KOPT-K1 (cell line): ENCODE measurements around the gene HSPB3.
"Not testable (repeated sequence)": the region's sequence is repeated elsewhere in the genome, so short reads cannot be mapped to it uniquely, and the experiment has no call there.

ENCODE experiments used
- H3K27ac ChIP-seq: fragments of 200-600 bp; sonication (generic); 2 replicates; pipeline ENCODE4 v1.5.1; 2016; ENCODE audit warnings: antibody characterized with exemption, mild to moderate bottlenecking, low read depth, low read length; ENCODE audit not compliant: poor library complexity, severe bottlenecking
- H3K36me3 ChIP-seq: fragments of 200-600 bp; sonication (generic); 2 replicates; pipeline ENCODE4 v1.5.1; 2017; ENCODE audit warnings: antibody characterized with exemption, mild to moderate bottlenecking, low read length, moderate library complexity; ENCODE audit not compliant: insufficient read depth
- H3K9me3 ChIP-seq: fragments of 200-600 bp; sonication (generic); 2 replicates; pipeline ENCODE4 v1.5.1; 2017; ENCODE audit warnings: antibody characterized with exemption, low read length, mild to moderate bottlenecking; ENCODE audit not compliant: insufficient read depth, poor library complexity, severe bottlenecking

The HSPB3 gene

GRCh38 chr5:54471398-54471797 is 15.9 kb downstream of the HSPB3 start:
- no peak overlapping the region for H3K27ac ChIP-seq
- H3K36me3 ChIP-seq, result no peaks in the 10 kb centered on the region
- peaks cover 4% of the 10 kb centered on the region for H3K9me3 ChIP-seq

DNA sequence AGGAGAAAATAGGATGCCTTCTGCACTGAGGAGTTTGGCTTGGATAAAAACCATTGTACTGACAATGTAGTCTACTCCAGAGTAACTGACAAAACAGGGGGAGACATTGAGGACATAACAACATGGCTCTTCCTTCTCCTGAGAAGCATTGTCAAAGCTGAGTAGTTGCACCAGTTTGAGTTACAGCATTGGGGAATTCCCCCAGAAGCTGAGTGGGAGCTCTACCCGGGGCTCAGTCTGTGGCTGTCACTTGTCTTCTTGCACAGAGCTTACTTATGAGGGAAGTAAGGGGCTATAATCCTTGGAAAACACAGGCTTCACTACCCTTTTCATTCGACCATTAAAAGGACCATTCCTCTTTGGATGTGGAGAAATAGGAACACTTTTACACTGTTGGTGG is 21.2 kb downstream of the HSPB3 start:
- Histone ChIP-seq H3K36me3 (no peaks in the 10 kb centered on the region), H3K9me3 (no peaks in the 10 kb centered on the region), H3K27ac (no peak overlapping the region)

GRCh38 chr5:54477941-54478478 is 22.5 kb downstream of the HSPB3 start:
- no peaks in the 10 kb centered on the region for H3K9me3 ChIP-seq
- H3K27ac ChIP-seq, result no peak overlapping the region
- no peaks in the 10 kb centered on the region for H3K36me3 ChIP-seq

- Histone ChIP-seq H3K9me3 (no peaks in the 10 kb centered on the region), H3K36me3 (no peaks in the 10 kb centered on the region), H3K27ac (no peak overlapping the region)
Observed at GRCh38 chr5:54480296-54480695, 24.8 kb downstream of the HSPB3 start.

DNA sequence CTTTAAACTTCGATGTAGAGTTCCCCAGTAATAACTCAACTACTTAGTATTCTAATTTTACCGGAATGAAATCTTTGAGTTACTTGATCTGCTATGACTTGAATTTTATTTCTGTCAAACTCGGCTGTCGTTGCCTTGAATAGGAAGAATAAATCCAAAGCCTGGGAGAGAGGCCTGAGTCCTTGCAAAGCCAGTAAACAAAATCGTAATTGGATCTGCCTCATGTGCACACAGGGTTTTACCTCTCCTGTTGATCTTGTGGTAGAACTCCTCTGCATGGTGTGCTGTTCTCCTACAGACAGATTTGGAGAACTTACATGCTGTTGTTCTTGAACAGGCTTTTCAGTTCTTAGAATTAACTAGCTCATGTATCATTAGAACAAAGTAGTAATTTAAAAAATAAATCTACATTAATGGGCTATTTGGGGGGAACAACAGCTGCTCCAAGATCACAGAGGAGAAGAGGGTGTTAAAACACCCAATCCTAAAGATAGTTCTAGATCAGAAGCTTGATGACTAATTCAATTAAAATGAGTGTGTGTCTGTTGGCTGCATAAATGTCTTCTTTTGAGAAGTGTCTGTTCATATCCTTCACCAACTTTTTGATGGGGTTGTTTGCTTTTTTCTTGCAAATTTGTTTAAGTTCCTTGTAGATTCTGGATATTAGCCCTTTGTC is 28.9 kb downstream of the HSPB3 start:
- no peak overlapping the region for H3K27ac ChIP-seq
- no peaks in the 10 kb centered on the region for H3K9me3 ChIP-seq
- no peaks in the 10 kb centered on the region for H3K36me3 ChIP-seq

DNA sequence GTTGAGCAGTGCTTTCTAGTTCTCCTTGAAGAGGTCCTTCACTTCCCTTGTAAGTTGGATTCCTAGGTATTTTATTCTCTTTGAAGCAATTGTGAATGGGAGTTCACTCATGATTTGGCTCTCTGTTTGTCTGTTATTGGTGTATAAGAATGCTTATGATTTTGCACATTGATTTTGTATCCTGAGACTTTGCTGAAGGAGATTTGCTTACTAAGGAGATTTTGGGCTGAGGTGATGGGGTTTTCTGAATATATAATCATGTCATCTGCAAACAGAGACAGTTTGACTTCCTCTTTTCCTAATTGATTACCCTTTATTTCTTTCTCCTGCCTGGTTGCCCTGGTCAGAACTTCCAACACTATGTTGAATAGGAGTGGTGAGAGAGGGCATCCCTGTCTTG is 30.2 kb downstream of the HSPB3 start:
- H3K27ac ChIP-seq, H3K36me3 ChIP-seq: not testable (repeated sequence)

DNA sequence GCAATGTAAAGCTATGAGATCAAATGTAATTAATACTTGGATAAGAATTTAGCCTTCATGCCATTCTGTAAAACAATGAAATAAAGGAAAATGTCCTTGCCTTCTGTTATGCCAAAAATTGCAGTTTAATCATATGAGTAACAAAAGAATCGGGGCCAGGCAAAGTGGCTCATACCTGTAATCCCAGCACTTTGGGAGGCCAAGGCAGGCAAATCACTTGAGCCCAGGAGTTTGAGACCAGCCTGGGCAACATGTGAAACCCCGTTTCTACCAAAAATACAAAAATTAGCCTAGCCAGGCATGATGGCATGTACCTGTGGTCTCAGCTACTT is 34.1 kb downstream of the HSPB3 start:
- not testable (repeated sequence) for H3K36me3 ChIP-seq

More for the DNA sequence above, 30.2 kb downstream of the HSPB3 start:
- H3K9me3 ChIP-seq, result not testable (repeated sequence)

GRCh38 chr5:54491326-54491725 is 35.8 kb downstream of the HSPB3 start:
- Histone ChIP-seq H3K9me3 (no peaks in the 10 kb centered on the region), H3K36me3 (no peaks in the 10 kb centered on the region), H3K27ac (no peak overlapping the region)

More for the DNA sequence above, 34.1 kb downstream of the HSPB3 start:
- H3K9me3 ChIP-seq, H3K27ac ChIP-seq: not testable (repeated sequence)

DNA sequence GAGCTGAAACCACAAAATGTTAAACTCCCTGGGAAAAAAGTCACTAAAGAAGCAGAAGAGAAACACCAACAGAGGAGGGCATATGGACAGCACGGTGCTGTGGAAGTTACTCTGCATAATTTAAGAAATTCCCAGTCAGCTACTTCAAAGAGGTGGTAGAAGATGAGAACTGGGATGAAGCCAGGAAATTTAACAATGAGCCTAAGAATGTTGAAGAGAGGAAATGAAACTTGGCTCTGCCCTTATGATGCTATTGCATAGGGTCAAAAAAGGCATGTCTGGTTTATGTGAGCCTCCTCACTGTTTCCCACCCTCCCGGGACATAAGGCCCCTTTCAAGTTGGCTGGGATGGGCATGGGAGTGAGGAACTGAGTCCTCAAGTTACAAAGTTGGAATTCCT is 36.7 kb downstream of the HSPB3 start:
- Histone ChIP-seq H3K9me3 (peaks cover 2% of the 10 kb centered on the region), H3K36me3 (no peaks in the 10 kb centered on the region), H3K27ac (no peak overlapping the region)

DNA sequence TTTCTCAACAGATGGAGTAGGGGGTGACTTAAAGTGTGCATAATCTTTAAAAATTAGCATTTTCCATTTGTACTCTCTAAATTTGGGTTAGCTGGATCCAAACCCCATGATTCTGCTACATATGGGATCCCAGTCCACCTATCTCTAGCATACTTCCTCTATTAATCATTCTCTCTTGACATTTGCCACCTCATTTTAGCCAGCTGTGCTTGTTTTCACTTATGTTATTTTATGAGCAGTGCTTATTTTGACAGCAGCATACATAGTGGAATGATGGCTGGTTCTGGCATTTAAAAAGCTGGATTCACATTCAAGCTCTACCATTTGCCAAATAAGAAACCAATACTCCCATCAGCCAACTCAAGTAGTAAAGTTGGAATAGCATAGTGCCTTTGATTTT is 39.5 kb downstream of the HSPB3 start:
- peaks cover 19% of the 10 kb centered on the region for H3K9me3 ChIP-seq
- no peak overlapping the region for H3K27ac ChIP-seq

More for the DNA sequence above, 39.5 kb downstream of the HSPB3 start:
- H3K36me3 ChIP-seq, result no peaks in the 10 kb centered on the region
